SJSA1 (cell line): Measurements from ENCODE around the gene NR6A1. TPM values are rescaled to one million over a fixed set of nuclear protein-coding genes. Genes with fewer than 3 reads are reported as not detected.

ENCODE experiments used
- DNase-seq, 2 experiments: peaks; one replicate each; pipeline ENCODE4 v3.0.0-alpha.2; 2015 to 2020; ENCODE audit warnings: low spot score in 2 of 2, low read depth in 1 of 2
- H3K27ac ChIP-seq: fragments of 250-450 bp; sonication (Bioruptor Pico); 2 replicates; pipeline ENCODE4 v1.5.1; 2020; ENCODE audit warnings: mild to moderate bottlenecking, moderate library complexity
- H3K27me3 ChIP-seq: fragments of 250-450 bp; sonication (Bioruptor Pico); replicated peaks from 2 replicates; pipeline ENCODE4 v1.5.1; 2020; ENCODE audit warnings: mild to moderate bottlenecking, moderate library complexity
- H3K36me3 ChIP-seq: fragments of 250-450 bp; sonication (Bioruptor Pico); 2 replicates; pipeline ENCODE4 v1.5.1; 2020; ENCODE audit warnings: mild to moderate bottlenecking
- H3K4me1 ChIP-seq: fragments of 250-450 bp; sonication (Bioruptor Pico); replicated peaks from 2 replicates; pipeline ENCODE4 v1.6.1; 2021; ENCODE audit warnings: mild to moderate bottlenecking
- H3K4me3 ChIP-seq: fragments of 250-450 bp; sonication (Bioruptor Pico); 2 replicates; pipeline ENCODE4 v1.5.1; 2020; ENCODE audit warnings: mild to moderate bottlenecking
- H3K9me3 ChIP-seq: fragments of 250-450 bp; sonication (Bioruptor Pico); replicated peaks from 2 replicates; pipeline ENCODE4 v1.5.1; 2020; ENCODE audit warnings: mild to moderate bottlenecking
- total RNA-seq: library from RNA; depleted of rRNA; stranded (reverse); fragments of >200 nt; shearing (Covaris generic); gene quantifications from 2 replicates; pipeline ENCODE4 v1.2.3, GENCODE V29; 2014

The NR6A1 gene
- total RNA-seq, 1 experiment from 2014 or later, result 1.0 TPM

DNA sequence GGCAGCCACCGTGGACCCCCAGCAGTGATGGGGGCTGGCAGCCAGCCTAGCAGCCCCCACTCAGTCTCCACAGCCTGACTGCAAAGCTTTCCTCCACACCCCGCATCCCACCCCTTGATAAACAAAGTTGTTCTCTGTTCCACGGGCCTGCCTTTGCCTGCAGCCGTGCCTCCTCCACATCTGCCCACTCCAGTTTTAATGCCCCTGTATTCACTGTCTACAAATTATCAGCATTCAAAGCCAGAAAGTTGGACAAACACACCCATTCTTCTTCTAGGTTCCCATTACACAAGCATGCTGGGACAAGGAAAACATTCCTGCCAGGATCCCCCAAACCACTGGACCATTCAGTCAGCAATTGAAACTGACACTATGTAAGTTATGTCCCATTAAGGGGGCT lies 240.9 kb downstream of the NR6A1 start:
- no peaks in the 10 kb centered on the region; the same call in 1 of the 2 replicates for H3K36me3 ChIP-seq
- no peak overlapping the region for H3K4me3 ChIP-seq
- H3K27me3 ChIP-seq, result no peaks in the 10 kb centered on the region
- no peaks in the 10 kb centered on the region for H3K9me3 ChIP-seq
- H3K27ac ChIP-seq, result no peak overlapping the region
- no peak for DNase-seq
- H3K4me1 ChIP-seq, result peaks cover 22% of the 10 kb centered on the region

DNA sequence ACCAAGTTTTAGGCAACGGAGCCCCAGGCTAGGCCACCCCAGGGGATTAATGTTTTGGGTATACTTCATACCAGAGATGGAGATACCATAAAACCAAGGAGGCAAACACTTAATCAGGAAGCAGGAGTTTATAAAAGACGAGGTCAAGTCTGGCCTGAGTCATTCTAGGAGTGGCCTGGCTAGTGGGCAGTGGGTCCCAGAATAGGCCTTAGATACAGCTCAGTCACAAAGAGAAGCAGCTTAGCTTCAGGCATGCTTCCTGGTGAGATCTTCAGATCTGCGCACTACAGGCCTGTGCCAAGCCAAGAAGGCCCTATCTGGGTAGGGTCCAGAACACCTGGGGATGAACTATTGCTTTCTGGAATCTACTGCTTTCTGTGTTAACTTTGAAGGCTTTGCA lies 243.3 kb downstream of the NR6A1 start:
- Histone ChIP-seq H3K9me3 (no peaks in the 10 kb centered on the region), H3K27ac (peak overlapping the region; percentile 29; the same call in 1 of the 2 replicates), H3K4me1 (peaks cover 20% of the 10 kb centered on the region), H3K27me3 (no peaks in the 10 kb centered on the region), H3K36me3 (no peaks in the 10 kb centered on the region), H3K4me3 (no peak overlapping the region)
- DNase-seq, result peak in 1 of 2 experiments; percentile 34

- no peak for DNase-seq
- H3K36me3 ChIP-seq, result no peaks in the 10 kb centered on the region
- no peak overlapping the region for H3K27ac ChIP-seq
- no peaks in the 10 kb centered on the region for H3K9me3 ChIP-seq
- no peak overlapping the region for H3K4me3 ChIP-seq
- peaks cover 34% of the 10 kb centered on the region for H3K4me1 ChIP-seq
- H3K27me3 ChIP-seq, result no peaks in the 10 kb centered on the region
Observed at GRCh38 chr9:124526174-124526573, 244.9 kb downstream of the NR6A1 start.

GRCh38 chr9:124522121-124523098 lies 248.7 kb downstream of the NR6A1 start:
- H3K4me3 ChIP-seq, result no peak overlapping the region
- peak; percentile 90 to 92 for DNase-seq
- H3K36me3 ChIP-seq, result no peaks in the 10 kb centered on the region
- no peaks in the 10 kb centered on the region for H3K9me3 ChIP-seq
- H3K27me3 ChIP-seq, result no peaks in the 10 kb centered on the region
- peak overlapping the region; percentile 78 for H3K27ac ChIP-seq
- peaks cover 27% of the 10 kb centered on the region for H3K4me1 ChIP-seq

DNA sequence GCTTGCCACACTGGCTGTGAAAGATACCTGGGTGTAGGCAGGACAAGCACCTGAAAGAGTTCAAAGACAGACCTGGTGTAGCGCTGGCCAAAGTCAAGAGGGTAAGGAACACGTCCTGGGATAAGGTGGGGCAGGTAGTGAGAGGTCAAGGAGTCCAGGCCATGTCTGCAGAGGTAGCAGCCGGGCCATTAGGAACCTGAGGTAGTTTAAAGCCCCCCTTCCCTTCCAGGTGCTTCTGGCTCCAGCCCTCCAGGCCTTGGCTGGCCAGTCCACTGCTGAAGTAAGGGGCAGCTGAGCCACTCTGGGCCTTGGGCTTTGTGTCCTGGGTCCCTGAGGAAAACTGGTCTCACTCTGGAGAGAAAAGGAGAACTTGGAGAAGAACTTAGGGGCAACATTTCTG lies 250.0 kb downstream of the NR6A1 start:
- Histone ChIP-seq H3K4me1 (peaks cover 24% of the 10 kb centered on the region), H3K27me3 (no peaks in the 10 kb centered on the region), H3K4me3 (no peak overlapping the region), H3K36me3 (no peaks in the 10 kb centered on the region), H3K9me3 (no peaks in the 10 kb centered on the region), H3K27ac (no peak overlapping the region)
- DNase-seq, result no peak

DNA sequence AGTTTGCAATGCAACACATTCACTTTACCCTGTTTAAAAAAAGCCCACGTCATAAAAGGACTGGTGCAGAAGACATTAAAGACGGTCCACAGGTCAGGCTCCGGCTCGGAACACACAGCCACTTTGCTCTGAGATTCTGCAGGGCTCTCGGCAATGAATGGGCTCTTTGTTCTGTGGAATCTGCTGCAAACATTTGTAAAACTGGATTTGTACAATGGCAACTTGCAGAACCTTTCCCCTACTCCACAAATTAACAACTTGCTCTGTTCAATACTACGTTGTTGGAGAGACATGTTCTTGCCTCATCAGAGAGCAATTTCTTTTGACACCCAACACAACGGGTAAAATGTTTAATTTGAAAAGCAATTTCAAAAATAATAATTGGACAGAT lies 250.9 kb downstream of the NR6A1 start:
- Histone ChIP-seq H3K4me1 (peaks cover 24% of the 10 kb centered on the region), H3K4me3 (no peak overlapping the region), H3K27ac (no peak overlapping the region), H3K36me3 (no peaks in the 10 kb centered on the region), H3K9me3 (no peaks in the 10 kb centered on the region), H3K27me3 (no peaks in the 10 kb centered on the region)
- no peak for DNase-seq

- Histone ChIP-seq H3K4me1 (peaks cover 27% of the 10 kb centered on the region), H3K9me3 (no peaks in the 10 kb centered on the region), H3K27ac (no peak overlapping the region), H3K36me3 (no peaks in the 10 kb centered on the region), H3K27me3 (no peaks in the 10 kb centered on the region), H3K4me3 (no peak overlapping the region)
- DNase-seq, result no peak
Observed at GRCh38 chr9:124518116-124518515, 253.0 kb downstream of the NR6A1 start.

DNA sequence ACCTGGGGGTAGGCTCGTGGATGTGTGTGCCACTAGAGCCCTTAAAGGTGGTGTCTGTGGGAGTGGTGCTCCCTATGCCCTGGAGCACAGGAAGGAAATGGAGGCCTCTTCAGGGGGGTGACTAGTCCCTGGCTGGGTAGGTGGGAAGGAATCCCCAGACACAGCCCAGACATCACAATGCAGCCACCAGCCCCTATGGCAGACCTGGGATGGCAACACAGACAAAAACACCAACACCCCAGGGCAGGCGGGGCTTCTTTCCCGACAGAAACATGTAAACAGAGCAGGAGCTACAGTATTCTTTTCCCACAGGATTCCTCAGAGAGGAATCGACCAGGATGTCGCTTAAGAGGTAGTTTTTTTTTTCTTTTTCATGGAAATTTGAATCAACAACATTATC lies 253.5 kb downstream of the NR6A1 start:
- Histone ChIP-seq H3K36me3 (no peaks in the 10 kb centered on the region), H3K4me1 (peaks cover 22% of the 10 kb centered on the region), H3K27me3 (no peaks in the 10 kb centered on the region), H3K4me3 (no peak overlapping the region), H3K9me3 (no peaks in the 10 kb centered on the region), H3K27ac (no peak overlapping the region)
- no peak for DNase-seq

GRCh38 chr9:124514874-124515273 lies 256.2 kb downstream of the NR6A1 start:
- Histone ChIP-seq H3K27ac (no peak overlapping the region), H3K36me3 (no peaks in the 10 kb centered on the region), H3K27me3 (no peaks in the 10 kb centered on the region), H3K4me1 (peaks cover 29% of the 10 kb centered on the region), H3K4me3 (no peak overlapping the region), H3K9me3 (no peaks in the 10 kb centered on the region)
- DNase-seq, result no peak

DNA sequence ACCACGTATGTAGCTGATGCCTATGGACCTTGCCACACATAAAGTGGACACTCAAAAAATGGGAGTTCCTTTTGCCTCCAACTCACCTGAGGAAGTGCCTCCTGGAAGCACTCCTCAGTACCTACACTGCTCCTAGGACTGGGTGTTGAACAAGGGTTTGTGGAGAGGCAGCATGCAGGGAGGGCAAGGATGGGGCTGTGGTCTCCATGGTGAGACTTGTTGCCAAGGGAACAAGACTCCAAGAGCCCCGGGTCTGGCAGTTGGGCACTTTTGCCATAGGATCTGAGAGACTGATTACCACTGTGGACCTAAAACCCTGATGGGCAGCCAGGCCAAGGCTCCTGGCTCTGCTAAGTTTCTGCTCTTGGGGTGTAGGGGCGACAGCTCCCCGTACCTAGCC lies 257.0 kb downstream of the NR6A1 start:
- Histone ChIP-seq H3K36me3 (no peaks in the 10 kb centered on the region), H3K9me3 (no peaks in the 10 kb centered on the region), H3K4me3 (no peak overlapping the region), H3K27ac (no peak overlapping the region), H3K27me3 (no peaks in the 10 kb centered on the region), H3K4me1 (peaks cover 29% of the 10 kb centered on the region)
- DNase-seq, result no peak

- no peak for DNase-seq
- Histone ChIP-seq H3K27ac (no peak overlapping the region), H3K27me3 (no peaks in the 10 kb centered on the region), H3K9me3 (no peaks in the 10 kb centered on the region), H3K4me3 (no peak overlapping the region), H3K36me3 (no peaks in the 10 kb centered on the region), H3K4me1 (peaks cover 29% of the 10 kb centered on the region)
Observed at GRCh38 chr9:124513376-124513994, 257.6 kb downstream of the NR6A1 start.

- no peaks in the 10 kb centered on the region for H3K9me3 ChIP-seq
- no peaks in the 10 kb centered on the region for H3K36me3 ChIP-seq
- DNase-seq, result no peak
- no peak overlapping the region for H3K27ac ChIP-seq
- H3K4me1 ChIP-seq, result peaks cover 26% of the 10 kb centered on the region
- H3K27me3 ChIP-seq, result no peaks in the 10 kb centered on the region
- no peak overlapping the region for H3K4me3 ChIP-seq
Observed at GRCh38 chr9:124512806-124513204, 258.3 kb downstream of the NR6A1 start.

- DNase-seq, result no peak
- Histone ChIP-seq H3K4me1 (peaks cover 26% of the 10 kb centered on the region), H3K36me3 (no peaks in the 10 kb centered on the region), H3K9me3 (no peaks in the 10 kb centered on the region), H3K27ac (peak overlapping the region; percentile 52), H3K4me3 (no peak overlapping the region), H3K27me3 (no peaks in the 10 kb centered on the region)
Observed at GRCh38 chr9:124511891-124512805, 259.0 kb downstream of the NR6A1 start.
